HK-2 (cell line): ENCODE data around the gene CSNK2A1.
A peak's percentile ranks its signal among the peaks of the same experiment; 100 is the strongest.

Experiments
- DNase-seq: peaks from one replicate; pipeline ENCODE4 v3.0.0-alpha.2; 2018; ENCODE audit not compliant: unreplicated experiment

The CSNK2A1 gene

GRCh38 chr20:564192-564591 lies 20.6 kb upstream of the CSNK2A1 start:
- no peak for DNase-seq

GRCh38 chr20:563187-563586 lies 19.6 kb upstream of the CSNK2A1 start:
- no peak for DNase-seq

- no peak for DNase-seq
Measured at GRCh38 chr20:562232-562897, 18.8 kb upstream of the CSNK2A1 start.

- peak; percentile 64 for DNase-seq
Measured at GRCh38 chr20:561437-562231, 18.0 kb upstream of the CSNK2A1 start.

- no peak for DNase-seq
Measured at GRCh38 chr20:560680-561079, 17.1 kb upstream of the CSNK2A1 start.

- DNase-seq, result no peak
Measured at GRCh38 chr20:558117-558516, 14.5 kb upstream of the CSNK2A1 start.

- DNase-seq, result no peak
Measured at GRCh38 chr20:556984-557383, 13.4 kb upstream of the CSNK2A1 start.

GRCh38 chr20:555976-556385 lies 12.4 kb upstream of the CSNK2A1 start:
- DNase-seq, result peak; percentile 51

- no peak for DNase-seq
Measured at GRCh38 chr20:550611-551010, 7.0 kb upstream of the CSNK2A1 start.

- no peak for DNase-seq
Measured at GRCh38 chr20:549722-550496, 6.3 kb upstream of the CSNK2A1 start.

- no peak for DNase-seq
Measured at GRCh38 chr20:548906-549305, 5.3 kb upstream of the CSNK2A1 start.

- DNase-seq, result no peak
Measured at GRCh38 chr20:547394-547793, 3.8 kb upstream of the CSNK2A1 start.

GRCh38 chr20:546353-546752 lies 2.8 kb upstream of the CSNK2A1 start:
- DNase-seq, result no peak

GRCh38 chr20:544153-544725 lies 649 bp upstream of the CSNK2A1 start:
- no peak for DNase-seq

- no peak for DNase-seq
Measured at GRCh38 chr20:542777-543368, 717 bp downstream of the CSNK2A1 start.

GRCh38 chr20:540391-541201 lies 3.0 kb downstream of the CSNK2A1 start:
- no peak for DNase-seq

GRCh38 chr20:539848-540247 lies 3.7 kb downstream of the CSNK2A1 start:
- DNase-seq, result no peak

GRCh38 chr20:539191-539590 lies 4.4 kb downstream of the CSNK2A1 start:
- no peak for DNase-seq

- DNase-seq, result no peak
Measured at GRCh38 chr20:537983-538382, 5.6 kb downstream of the CSNK2A1 start.

GRCh38 chr20:536426-537010 lies 7.1 kb downstream of the CSNK2A1 start:
- DNase-seq, result no peak

GRCh38 chr20:535958-536357 lies 7.6 kb downstream of the CSNK2A1 start:
- DNase-seq, result no peak
